OCI-LY7 (cell line): ENCODE measurements around the gene STXBP5. TPM values are rescaled to one million over a fixed set of nuclear protein-coding genes. Genes with fewer than 3 reads are reported as not detected.

Experiments
- BruUV-seq: library from RNA; stranded (reverse); fragments of 400-500 nt; replicated peaks from 2 replicates; lab custom pipeline; 2021; lab: Mats Ljungman, UMichigan
- CTCF ChIA-PET: fragments of 300-600 bp; sonication (Branson Sonifier 250); formaldehyde crosslinking; loops from one replicate; lab custom pipeline; 2022; ENCODE audit warnings: antibody characterized with exemption; ENCODE audit not compliant: unreplicated experiment; lab: Charles Lee
- POLR2A ChIA-PET: fragments of 300-600 bp; sonication (Branson Sonifier 250); formaldehyde crosslinking; loops from one replicate; lab custom pipeline; 2022; ENCODE audit warnings: antibody characterized with exemption; lab: Charles Lee
- DNase-seq: peaks from one replicate; pipeline ENCODE4 v3.0.0-alpha.2; 2015; ENCODE audit warnings: low spot score
- H2AFZ ChIP-seq: fragments of 200-600 bp; sonication (generic), shearing (Covaris generic); 2 replicates; pipeline ENCODE4 v1.6.1; 2014; ENCODE audit warnings: mild to moderate bottlenecking, antibody characterized with exemption, low read length, moderate library complexity
- H3K27ac ChIP-seq: fragments of 200-600 bp; sonication (generic); 2 replicates; pipeline ENCODE4 v1.5.1; 2014; ENCODE audit warnings: mixed run types, low read depth, mild to moderate bottlenecking, moderate library complexity, low read length, inconsistent platforms; ENCODE audit not compliant: poor library complexity, severe bottlenecking
- H3K36me3 ChIP-seq: fragments of 200-600 bp; sonication (generic); 2 replicates; pipeline ENCODE4 v1.6.1; 2014; ENCODE audit warnings: mild to moderate bottlenecking, antibody characterized with exemption, low read length, moderate library complexity, mixed read lengths; ENCODE audit not compliant: insufficient read depth
- H3K4me1 ChIP-seq: fragments of 200-600 bp; sonication (generic); 2 replicates; pipeline ENCODE4 v1.5.1; 2014; ENCODE audit warnings: mild to moderate bottlenecking, low read length; ENCODE audit not compliant: insufficient read depth, poor library complexity, severe bottlenecking
- H3K4me2 ChIP-seq: fragments of 200-600 bp; sonication (generic); 2 replicates; pipeline ENCODE4 v1.6.1; 2014; ENCODE audit warnings: mild to moderate bottlenecking, low read length
- H3K4me3 ChIP-seq: fragments of 200-600 bp; sonication (generic); 2 replicates; pipeline ENCODE4 v1.5.1; 2014; ENCODE audit warnings: mild to moderate bottlenecking, low read depth, low read length; ENCODE audit not compliant: poor library complexity, severe bottlenecking
- H3K79me2 ChIP-seq: fragments of 200-600 bp; sonication (generic); 2 replicates; pipeline ENCODE4 v1.6.1; 2016; ENCODE audit warnings: low read depth, mild to moderate bottlenecking, low read length, moderate library complexity, mixed read lengths; ENCODE audit not compliant: insufficient read depth
- H3K9me2 ChIP-seq: fragments of 200-600 bp; sonication (generic); 2 replicates; pipeline ENCODE4 v1.6.1; 2016; ENCODE audit warnings: mild to moderate bottlenecking, low read length, mixed read lengths; ENCODE audit not compliant: insufficient read depth
- H3K9me3 ChIP-seq: fragments of 200-600 bp; sonication (generic); 2 replicates; pipeline ENCODE4 v1.6.1; 2014; ENCODE audit warnings: mild to moderate bottlenecking, mixed run types, low read length, mixed read lengths
- H4K20me1 ChIP-seq: fragments of 200-600 bp; sonication (generic); 2 replicates; pipeline ENCODE4 v1.6.1; 2014; ENCODE audit warnings: mild to moderate bottlenecking, antibody characterized with exemption, low read length, moderate library complexity, mixed read lengths; ENCODE audit not compliant: insufficient read depth
- CTCF ChIP-seq: fragments of 200-600 bp; sonication (generic); conservative IDR thresholded peaks from 2 replicates; pipeline ENCODE4 v1.5.1; 2014; ENCODE audit warnings: mild to moderate bottlenecking, antibody characterized with exemption, low read length, moderate library complexity, mixed read lengths
- EZH2phosphoT487 ChIP-seq: fragments of 200-600 bp; sonication (generic); IDR thresholded peaks from 2 replicates; pipeline ENCODE4 v1.6.1; 2018; ENCODE audit warnings: low read depth, borderline replicate concordance, mild to moderate bottlenecking, mixed run types, antibody characterized with exemption, low read length, moderate library complexity, mixed read lengths
- intact Hi-C: fragments of 100-400 bp; cut with micrococcal nuclease; formaldehyde crosslinking; loops from one replicate; pipeline ENCODE4 v1.10.0; 2022; ENCODE audit not compliant: unreplicated experiment
- total RNA-seq, 2 experiments: library from RNA; depleted of rRNA in 1 of 2; stranded (reverse); fragments of >200 nt in 1 of 2; shearing (Covaris generic) in 1 of 2; gene quantifications; 2 replicates each; pipeline ENCODE4 v1.2.3, GENCODE V29; 2014 to 2022

Gene STXBP5
- total RNA-seq, 2 experiments from 2014 or later = 12.3 to 15.4 TPM

- intact Hi-C loops = no loop called here
- no peak overlapping the region for H3K4me3 ChIP-seq
- no peak overlapping the region for H3K27ac ChIP-seq
- H3K4me2 ChIP-seq = no peak overlapping the region
- no peak for DNase-seq
- CTCF ChIA-PET = no interaction called here
- no peaks in the 10 kb centered on the region for H3K9me3 ChIP-seq
- TF ChIP-seq EZH2phosphoT487 (no peak), CTCF (no peak)
- BruUV-seq = no TSS peak
- no peaks in the 10 kb centered on the region for H4K20me1 ChIP-seq
- no peak overlapping the region for H2AFZ ChIP-seq
- H3K4me1 ChIP-seq = no peaks in the 10 kb centered on the region
- no peaks in the 10 kb centered on the region for H3K79me2 ChIP-seq
- POLR2A ChIA-PET = interaction anchor here (1.1 to 1.2 kb wide), 2 partner anchors 8 to 10 kb away, joined by 4 to 5 read pairs; no protein-coding TSS in a partner anchor
- no peaks in the 10 kb centered on the region for H3K9me2 ChIP-seq
- no peaks in the 10 kb centered on the region for H3K36me3 ChIP-seq
These were observed 11.8 kb upstream of the STXBP5 start for GRCh38 chr6:147192278-147192911.

- Histone ChIP-seq H3K9me3 (no peaks in the 10 kb centered on the region), H3K27ac (no peak overlapping the region), H3K36me3 (no peaks in the 10 kb centered on the region), H3K4me3 (no peak overlapping the region), H2AFZ (no peak overlapping the region), H3K4me2 (no peak overlapping the region), H4K20me1 (no peaks in the 10 kb centered on the region), H3K4me1 (no peaks in the 10 kb centered on the region), H3K79me2 (no peaks in the 10 kb centered on the region), H3K9me2 (no peaks in the 10 kb centered on the region)
- intact Hi-C loops = no loop called here
- ChIA-PET CTCF (no interaction called here), POLR2A (interaction anchor here (0.7 kb wide), 1 partner anchor 88 kb away, joined by 3 read pairs; no protein-coding TSS in a partner anchor)
- no peak for TF ChIP-seq CTCF
- TF ChIP-seq EZH2phosphoT487 = no peak
- no peak for DNase-seq
- no TSS peak for BruUV-seq
These were observed 9.4 kb upstream of the STXBP5 start for GRCh38 chr6:147194652-147195411.

GRCh38 chr6:147195510-147195909, 8.7 kb upstream of the STXBP5 start:
- TF ChIP-seq EZH2phosphoT487 = no peak
- no peak for TF ChIP-seq CTCF
- Histone ChIP-seq H3K27ac (no peak overlapping the region), H3K79me2 (no peaks in the 10 kb centered on the region), H2AFZ (no peak overlapping the region), H3K36me3 (no peaks in the 10 kb centered on the region), H3K9me2 (no peaks in the 10 kb centered on the region), H4K20me1 (no peaks in the 10 kb centered on the region), H3K4me3 (no peak overlapping the region), H3K9me3 (no peaks in the 10 kb centered on the region), H3K4me2 (no peak overlapping the region), H3K4me1 (no peaks in the 10 kb centered on the region)
- CTCF ChIA-PET = no interaction called here
- POLR2A ChIA-PET = no interaction called here
- no peak for DNase-seq
- intact Hi-C loops = no loop called here
- no TSS peak for BruUV-seq
